Stimulated activated CD8-positive, alpha-beta memory T cell treated with anti-CD3 and anti-CD28 coated beads, Interleukin-4, amount 100 ng/mL, for 48 hours (primary cell): ENCODE results near the gene STARD5.
"Not testable (repeated sequence)": the region's sequence is repeated elsewhere in the genome, so short reads cannot be mapped to it uniquely, and the experiment has no call there.

Experiments used
- DNase-seq: peaks from one replicate; pipeline ENCODE4 v3.0.0-alpha.2; 2020

STARD5 gene, protein sequence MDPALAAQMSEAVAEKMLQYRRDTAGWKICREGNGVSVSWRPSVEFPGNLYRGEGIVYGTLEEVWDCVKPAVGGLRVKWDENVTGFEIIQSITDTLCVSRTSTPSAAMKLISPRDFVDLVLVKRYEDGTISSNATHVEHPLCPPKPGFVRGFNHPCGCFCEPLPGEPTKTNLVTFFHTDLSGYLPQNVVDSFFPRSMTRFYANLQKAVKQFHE

DNA sequence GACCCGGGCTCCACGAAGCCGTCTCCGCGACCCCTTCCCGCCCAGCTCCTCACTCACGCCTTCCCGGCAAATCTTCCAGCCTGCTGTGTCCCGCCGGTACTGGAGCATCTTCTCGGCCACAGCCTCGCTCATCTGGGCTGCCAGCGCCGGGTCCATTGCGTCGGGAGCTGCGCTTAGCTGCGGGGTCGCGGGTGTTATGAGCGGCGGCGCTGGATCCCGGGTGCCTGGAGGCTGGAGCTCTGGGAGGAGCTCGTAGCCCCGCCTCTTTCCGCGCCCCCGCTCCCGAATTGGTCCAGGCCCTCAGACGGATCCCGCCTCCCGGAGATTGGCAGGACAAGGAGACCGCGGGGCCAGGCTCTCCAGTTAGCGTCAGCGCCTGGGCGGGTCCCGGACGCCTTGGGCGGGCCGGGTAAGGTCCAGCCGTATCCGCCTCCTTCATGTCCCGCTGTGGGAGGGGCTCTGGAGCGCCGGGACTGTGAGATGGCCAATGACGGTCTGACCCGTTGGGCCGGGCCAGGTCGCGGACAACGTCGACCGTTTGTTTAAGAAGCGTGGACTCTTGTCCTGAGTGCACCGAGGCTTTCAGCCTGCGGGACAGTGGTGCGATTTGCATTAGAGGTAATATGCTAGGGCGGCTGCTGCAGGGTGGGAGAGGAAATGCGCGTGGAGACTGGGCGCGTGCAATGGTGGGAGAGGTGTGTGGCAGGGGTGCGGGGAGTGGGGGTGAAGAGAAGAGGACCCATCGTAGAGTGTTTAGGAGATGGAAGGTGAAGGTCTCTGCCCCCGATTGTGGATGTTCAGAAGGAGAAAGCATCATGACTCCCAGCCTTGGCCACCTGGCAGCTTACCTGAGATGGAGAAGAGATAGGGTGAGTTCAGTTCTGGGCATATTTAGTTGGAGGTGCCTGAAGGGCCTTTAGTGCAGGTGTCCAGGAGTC lies at the start of gene STARD5:
TSS of gene STARD5 (minus strand) at position 198 of the 938 bp plus-strand sequence. CDS start at position 156, 42 bp downstream.
- peak; percentile 99 for DNase-seq

DNA sequence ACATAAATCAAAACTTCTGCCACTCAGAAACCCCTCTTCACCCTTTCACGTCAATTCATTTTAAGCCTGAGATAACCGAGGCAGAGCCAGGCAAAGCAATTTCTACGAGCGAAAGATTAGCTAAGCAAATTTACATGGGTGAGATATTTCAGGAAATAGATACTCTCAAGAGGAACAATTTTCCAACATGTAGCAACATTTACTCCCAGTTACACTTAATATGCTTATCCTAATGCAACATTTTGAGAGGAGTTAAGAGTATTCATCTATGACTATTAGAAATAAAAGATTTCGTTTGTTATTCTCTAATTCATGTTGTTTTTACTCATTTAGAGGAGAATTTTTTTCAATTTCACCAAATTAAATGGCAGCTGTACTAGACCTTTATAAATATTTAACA lies 49.2 kb upstream of the STARD5 start:
- no peak for DNase-seq

DNA sequence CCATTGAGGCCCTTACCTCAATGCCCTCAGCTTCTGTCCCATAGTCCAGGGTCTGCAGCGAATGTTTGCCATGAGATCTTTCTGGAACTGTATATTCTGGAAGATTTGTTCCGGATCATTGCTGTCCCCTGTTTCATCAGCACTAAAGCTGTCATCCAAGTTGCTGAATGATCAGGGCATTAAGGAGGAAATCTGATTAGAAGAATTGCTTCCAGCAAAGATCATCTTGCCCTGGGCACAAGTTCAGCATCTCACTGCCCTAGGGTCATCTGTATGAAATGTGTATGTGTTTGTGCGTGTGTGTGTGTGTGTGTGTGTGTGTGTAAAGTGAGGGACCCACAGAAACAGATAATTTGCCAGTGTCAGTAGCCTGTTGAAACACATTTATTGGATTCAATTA lies 48.6 kb upstream of the STARD5 start:
- no peak for DNase-seq

DNA sequence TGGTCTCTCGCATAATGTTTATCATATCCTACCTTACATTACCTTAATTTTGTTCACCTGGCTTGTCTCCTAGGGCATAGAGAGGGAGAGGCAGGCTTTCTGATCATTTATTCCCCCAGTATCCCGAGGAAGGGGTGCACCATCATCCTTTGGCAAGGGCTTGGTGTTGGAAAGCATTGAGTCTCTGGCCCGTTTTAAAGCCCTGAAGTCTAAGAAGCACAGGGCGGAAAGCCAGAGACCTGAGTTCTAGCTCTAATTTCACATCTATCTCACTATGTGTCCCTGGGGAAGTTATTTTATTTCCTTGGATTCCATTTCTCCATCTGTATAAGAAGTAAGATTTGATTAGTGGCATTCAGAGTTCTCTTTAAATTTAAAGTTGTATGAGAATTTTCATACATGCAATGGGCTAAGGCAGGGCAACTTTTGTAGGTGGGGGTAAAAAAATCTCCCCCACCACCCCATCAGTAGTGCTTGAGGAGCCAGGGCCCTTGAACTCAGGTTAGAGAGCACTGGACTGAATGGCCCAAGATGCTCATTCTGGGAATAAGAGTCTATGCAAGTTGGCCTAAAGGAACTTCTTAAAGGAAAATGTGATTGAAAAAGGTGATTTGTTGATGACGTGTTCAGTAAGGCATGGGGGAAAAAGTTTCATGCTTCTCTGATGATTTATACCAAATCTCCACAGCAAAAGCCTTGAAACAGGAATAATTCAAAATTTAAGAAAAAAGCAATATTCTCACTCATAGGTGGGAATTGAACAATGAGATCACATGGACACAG lies 40.0 kb upstream of the STARD5 start:
- no peak for DNase-seq

DNA sequence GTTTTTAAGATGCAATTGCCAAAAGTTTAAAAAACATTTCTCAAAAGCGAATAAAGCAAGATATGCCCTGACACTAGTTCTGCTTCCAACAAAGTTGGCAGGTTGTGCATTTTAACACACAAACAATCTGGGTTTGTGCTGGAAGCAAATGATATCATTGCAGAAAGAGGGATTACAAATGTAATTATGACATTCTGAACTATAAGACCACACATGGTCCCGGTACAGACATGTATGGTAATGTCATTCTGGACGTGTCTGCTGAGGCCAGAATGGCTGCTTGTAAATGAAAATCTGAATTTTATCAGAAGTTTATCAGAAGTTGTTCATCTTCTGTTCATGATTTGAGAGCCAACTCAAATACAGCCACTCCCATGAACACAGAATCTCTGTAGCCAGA lies 39.3 kb upstream of the STARD5 start:
- DNase-seq: no peak

DNA sequence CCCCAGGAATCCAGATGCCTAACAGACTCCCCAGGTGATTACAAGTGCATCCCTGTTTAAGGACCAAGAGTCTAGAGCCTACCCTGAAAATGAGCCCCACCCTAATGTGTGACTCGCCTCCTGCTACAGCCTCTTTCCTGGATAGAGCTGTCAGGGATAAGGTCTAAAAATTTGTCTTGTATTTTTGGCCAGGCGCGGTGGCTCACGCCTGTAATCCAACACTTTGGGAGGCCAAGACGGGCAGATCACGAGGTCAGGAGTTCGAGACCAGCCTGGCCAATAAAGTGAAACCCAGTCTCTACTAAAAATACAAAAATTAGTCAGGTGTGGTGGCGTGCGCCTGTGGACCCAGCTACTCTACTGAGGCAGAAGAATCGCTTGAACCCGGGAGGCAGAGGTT lies 38.8 kb upstream of the STARD5 start:
- DNase-seq: no peak

DNA sequence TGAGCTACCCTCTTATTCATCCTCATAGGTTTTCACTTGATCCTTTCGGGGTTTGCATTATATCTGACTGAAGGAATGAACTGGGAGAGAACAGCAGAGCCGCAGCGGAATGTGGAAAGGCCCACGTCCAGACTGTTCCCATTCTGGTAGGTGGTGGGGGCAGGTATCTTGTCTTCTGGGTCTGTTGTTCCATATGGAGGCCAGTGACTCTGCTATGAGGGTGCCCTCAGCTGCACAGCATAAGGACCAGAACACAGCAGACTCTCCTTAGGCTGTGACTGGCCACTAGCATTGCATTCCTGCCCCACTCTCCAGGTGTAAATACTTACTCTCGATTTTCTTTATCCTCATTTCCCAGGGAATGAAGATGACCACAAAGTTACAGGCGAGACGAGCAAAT lies 38.0 kb upstream of the STARD5 start:
- DNase-seq: no peak

DNA sequence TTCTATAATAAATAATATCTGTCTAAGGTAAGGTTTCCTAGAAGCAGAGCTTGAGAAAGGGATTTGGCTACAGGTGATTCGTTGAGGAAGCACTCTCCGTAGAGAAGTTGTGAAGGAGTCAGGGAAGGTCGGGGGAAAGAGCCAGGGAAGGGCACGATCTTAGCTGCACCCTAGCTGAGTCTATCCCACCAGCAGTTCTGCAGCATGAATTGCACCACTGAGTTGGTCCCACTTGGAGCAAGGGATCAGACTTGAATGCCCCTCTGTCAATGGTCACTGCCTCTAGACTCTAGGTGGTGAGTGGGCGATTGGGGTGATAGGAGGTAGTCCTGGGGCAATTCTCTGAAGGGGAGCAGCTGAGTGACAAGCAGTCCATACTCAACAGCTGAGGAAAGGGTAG lies 36.5 kb upstream of the STARD5 start:
- no peak for DNase-seq

DNA sequence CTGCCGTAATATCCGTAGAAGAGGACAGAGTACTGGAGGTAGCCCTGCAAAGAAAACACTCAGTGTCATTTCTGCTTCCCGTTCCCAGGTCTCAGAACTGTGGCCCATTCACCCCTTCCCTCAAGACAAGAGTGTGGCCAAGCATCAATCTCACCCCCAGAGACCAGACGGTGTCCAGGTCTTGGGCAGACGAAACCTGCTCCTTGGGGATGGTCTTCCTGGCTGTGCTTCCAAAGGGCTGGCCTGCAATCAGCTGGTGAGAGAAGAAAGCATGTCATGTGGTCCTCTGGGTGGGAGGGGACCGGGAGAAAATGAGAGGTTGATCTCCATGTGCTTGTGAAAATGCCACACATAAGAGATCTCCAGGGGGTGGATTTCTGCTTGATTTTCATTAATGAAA lies 34.3 kb upstream of the STARD5 start:
- no peak for DNase-seq

DNA sequence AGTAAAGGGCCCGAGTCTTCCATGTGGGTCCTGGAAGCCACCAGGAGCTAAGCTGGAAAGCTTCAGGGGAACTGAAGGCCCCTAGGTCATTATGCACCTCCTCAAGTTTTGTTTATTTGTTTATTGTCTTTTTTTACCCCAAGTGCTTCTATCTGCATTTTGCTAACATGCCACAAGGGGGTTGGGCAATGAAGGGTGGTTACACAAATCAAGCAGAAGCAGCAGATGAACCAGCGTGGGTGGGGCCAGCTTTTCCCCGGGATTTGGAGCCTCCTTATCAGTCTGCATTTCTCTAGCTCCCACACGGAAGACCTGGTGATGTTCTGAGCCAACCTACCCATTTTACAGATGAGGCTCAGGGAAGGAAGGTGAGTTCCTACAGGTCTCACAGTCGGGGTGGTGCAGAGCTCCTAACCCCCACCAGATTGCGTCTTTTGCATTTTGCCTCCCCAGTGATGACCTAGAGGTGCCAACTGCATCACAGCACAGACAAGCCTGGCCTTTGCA lies 33.3 kb upstream of the STARD5 start:
- no peak for DNase-seq

DNA sequence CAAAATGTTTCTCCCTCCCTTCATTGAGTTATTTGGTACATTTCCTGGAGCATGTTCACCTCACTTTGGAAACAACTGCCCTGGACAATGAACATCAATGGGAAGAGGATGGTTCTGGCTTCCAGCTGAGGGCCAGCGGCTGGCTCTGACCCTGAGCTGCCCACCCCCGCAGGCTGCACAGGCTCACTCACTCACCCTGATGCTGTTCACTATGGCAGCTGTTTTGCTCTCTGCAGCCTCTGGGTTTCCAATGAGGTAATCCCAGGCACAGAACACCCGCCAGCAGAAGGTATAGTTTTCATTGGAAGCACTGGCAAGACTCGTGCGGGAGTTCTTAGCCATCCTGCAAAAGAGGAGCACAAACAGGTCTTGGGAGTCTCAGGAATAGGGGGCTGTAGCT lies 32.3 kb upstream of the STARD5 start:
- DNase-seq: no peak

DNA sequence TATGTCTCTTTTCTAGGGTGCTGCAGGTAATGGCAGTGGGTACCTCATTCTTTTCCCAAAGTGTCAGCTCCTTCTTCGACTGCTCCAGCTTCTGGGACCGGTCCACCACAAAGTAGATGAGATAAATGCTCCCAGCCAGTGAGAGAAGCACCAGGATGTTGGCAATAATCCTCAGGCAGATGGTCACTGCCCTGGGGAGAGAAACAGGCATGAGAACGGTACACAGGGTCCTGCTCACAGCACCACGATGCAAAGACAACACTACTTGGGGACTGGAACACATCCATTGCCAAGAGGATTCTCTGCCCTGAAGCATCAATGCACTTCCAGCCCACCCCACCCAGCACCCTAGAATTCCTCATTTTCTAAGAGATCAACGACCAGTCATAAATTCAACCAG lies 27.7 kb upstream of the STARD5 start:
- DNase-seq: no peak

DNA sequence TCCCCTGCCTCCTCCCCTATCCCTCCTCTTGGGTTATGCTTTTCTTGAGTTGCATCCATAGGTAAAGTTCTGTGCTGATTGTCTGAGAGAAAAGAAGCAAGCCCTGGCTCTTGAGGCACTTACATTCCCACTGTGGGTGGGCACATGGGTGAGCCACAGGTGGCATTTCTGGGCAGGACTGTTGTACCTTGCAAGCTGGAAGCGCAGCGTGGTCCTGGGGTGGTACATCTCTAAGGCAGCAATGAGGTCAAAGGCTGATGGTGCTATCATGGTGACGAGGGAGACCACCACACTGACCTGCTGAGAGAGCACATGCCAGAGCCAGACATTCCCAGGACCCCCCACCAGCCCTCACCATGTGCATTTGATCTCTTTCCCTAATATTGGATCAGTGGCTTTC lies 25.3 kb upstream of the STARD5 start:
- no peak for DNase-seq

DNA sequence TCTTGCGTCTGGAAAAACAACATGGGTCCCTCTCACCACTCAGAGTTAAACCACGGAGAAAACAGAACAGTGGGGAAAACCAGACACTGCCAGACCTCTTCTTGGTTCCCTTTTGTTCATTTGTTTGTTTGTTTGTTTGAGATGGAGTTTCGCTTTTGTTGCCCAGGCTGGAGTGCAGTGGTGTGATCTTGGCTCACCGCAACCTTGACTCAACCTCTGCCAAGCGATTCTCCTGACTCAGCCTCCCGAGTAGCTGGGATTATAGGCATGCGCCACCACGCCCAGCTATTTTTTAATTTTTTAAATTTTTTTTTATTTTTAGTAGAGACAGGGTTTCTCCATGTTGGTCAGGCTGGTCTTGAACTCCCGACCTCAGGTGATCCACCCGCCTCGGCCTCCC lies 24.8 kb upstream of the STARD5 start:
- not testable (repeated sequence) for DNase-seq

DNA sequence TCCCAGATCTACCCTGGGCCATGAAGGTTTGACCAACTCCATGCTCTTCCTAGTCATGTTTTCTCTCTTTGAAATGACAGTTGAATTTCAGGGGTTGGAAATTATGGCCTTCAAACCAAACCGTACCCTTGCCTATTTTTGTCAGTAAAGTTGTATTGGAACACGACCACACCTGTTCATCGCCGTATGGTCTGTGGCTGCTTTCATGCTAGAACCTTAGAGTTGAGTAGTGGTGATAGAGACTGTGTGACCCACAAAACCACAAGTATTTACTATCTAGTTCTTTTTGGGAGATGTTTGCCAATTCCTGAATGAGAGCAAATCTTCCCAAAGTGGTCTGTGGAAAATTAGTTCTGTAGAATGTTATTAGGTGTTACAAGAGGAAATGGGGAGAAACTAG lies 24.0 kb upstream of the STARD5 start:
- DNase-seq: no peak

DNA sequence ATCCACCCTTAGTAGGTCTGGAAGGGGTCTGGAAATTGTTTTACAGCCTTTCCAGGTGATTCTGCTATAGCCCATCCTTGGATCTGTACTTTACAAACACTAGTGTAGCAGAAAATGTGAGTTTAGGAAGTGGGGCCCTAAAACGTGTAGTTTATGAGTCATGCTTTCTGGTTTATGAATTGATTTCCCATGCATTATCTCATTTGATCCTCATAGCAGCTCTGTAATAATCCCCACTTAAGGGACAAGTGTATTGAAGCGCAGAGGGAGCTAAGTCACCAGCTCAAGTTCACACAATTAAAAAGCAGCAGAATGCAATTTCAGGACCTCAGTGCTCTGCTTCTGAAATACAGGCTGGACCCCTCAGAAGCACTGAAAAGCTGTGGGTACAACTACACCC lies 22.7 kb upstream of the STARD5 start:
- no peak for DNase-seq

DNA sequence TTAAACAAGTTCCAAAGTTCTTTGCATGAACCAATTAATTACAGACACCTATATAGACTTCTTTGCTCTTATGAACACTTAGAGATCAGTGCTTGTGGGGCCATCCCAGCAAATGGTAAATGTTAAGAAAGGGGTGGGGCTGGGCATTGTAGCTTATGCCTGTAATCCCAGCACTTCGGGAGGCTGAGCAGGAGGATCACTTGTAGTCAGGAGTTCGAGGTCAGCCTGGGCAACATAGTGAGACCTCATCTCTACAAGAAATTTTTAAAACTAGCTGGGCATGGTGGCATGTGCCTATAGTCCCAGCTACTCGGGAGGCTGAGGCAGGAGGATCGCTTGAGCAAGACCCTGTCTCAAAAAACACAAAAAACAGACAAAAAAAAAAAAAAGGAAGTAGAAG lies 19.4 kb upstream of the STARD5 start:
- no peak for DNase-seq

DNA sequence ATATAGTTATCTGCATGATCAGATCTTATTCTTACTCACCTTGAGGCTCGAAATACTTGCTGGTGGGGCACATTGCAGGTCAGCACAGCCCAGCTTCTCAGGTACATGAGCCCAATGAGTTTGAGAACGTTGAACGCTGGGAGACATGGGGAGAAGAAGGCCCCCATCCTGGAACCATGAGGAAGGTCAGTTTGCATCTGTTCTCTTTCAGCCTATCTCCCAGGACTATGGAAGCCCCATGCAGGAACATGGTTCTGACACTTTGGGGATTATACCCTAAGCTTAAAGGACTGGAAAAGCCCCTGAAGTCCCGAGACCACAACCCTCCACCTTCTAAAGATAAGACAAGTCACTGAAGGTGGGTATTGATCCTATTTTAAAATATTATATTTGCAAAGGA lies 17.4 kb upstream of the STARD5 start:
- DNase-seq: no peak

DNA sequence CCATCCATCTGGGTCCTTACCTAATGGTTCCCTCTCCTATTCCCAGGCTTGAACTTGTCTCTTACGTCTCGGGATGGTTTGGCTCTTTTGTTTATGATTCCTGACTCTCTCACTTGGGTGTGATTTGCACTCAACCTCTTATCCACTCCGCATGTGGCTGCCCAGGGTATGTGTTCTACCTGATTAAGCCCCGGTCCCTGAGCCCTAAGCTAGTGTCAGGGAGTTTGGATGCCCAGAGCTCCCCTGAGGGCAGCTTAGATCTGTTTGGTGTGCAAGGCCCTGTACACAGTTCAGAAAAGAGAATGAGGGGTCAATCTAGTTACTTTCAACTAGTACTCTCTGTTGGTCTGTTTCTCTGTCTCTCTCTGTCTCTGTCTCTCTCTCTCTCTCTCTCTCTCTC lies 15.9 kb upstream of the STARD5 start:
- DNase-seq: no peak

DNA sequence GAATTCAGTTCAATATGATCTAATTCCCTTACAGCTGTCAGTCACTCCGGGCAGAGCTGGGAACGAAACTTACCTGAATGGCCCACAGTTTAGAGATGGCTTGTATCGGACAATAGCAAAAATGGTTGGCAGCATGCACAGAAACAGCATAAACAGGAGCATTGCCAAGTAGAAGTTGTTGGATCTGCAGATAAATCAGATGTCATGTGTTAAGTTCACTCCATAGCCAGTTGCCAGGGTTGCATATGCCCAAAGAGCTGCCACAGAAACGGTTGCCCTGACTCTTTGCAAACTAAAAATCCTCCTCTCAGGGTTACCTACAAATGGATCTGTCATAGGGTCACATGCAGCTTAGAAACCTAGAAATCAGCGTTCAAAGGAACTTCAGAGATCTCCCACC lies 15.4 kb upstream of the STARD5 start:
- no peak for DNase-seq

DNA sequence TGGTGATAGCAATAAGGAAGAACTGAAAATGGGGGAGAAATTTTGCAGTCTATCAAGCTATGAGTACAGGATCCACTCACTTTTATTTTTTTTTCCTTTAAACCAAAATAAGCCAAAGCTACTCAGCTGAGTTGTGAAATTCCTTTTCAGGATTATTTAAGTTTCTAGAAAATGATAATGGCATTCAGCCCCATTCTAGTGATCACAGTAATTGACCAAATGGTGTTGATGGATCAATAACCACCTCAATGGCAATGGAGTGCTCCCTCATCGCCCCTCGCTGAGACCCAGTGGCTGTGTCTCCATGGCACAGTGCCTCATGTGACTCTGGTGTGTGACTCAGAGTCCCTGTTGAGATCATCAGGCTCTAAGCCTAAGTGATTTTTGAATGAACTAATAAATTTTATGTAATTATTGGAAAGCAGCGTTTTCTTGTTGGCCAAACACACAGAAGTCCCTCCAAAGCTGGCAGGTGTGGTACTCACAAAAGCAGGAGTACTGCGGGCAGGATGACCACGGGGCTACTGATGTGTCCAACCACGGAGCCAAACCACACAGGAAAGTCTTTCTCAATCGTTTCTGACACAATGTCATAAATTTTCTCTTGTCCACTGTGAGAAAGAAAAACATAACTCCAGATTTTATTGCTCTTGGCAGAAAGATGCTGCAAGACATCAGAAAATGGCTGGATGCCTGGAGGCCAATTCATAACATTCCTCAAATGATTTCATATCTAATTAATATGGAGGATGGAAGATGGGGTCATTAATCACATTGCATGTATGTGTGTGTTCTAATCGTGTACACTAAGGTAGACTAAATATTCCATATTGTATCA lies 14.4 kb upstream of the STARD5 start:
- no peak for DNase-seq

DNA sequence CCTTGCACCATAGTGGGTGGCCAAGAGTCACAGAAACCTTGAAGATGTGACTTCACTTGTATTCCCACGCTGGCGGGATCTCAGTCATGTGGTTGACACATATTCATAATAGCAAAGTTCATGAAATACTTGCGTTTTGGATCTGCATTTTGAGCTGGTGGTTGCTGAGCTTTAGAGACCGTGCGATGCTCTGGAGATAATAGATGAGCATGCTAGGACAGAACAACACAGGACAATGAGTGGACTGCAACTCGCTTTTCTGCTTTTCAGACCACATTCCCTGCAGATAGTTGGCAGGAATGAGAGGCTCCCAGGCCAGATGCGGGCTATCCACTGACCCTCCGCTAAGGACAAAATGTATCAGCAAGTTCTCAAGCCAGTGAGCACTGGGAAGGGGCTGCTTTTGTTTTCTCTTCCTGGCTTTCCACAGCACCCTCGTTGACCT lies 13.8 kb upstream of the STARD5 start:
- no peak for DNase-seq

DNA sequence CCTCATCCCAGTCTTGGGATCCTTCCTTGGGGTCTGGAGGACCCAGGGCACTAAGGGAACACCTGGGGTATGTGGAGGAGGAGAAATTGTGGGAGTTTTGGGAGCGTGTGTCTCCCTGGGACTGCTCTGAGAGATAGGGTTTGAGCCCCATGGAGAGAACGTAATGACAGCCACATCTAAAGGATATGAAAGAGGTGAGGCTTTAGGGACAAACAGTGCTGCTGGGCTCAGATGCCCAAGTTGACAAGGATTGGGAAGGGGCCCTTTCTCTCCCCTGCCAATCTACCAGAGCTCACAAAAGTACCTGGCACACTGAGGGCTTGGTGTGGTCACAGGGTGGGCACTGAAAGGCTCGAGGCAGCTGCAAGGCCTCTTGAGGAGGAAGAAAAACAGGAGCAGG lies 13.3 kb upstream of the STARD5 start:
- DNase-seq: no peak
